Measurements from ENCODE around the gene SPDYE6.
A peak's percentile ranks its signal among the peaks of the same experiment; 100 is the strongest.
"Not testable (repeated sequence)": the region's sequence is repeated elsewhere in the genome, so short reads cannot be mapped to it uniquely, and the experiment has no call there.

Gene SPDYE6

GRCh38 chr7:102356344-102356743 lies at the start of gene SPDYE6:
Gene SPDYE6 (minus strand): TSS chr7:102356444. CDS start chr7:102356023, 421 bp downstream.
- not testable (repeated sequence) for DNase-seq (ENCODE audit: low read depth)

- DNase-seq (ENCODE audit: low read depth), result not testable (repeated sequence)
These were observed 48.6 kb upstream of the SPDYE6 start for GRCh38 chr7:102404862-102405188.

GRCh38 chr7:102404005-102404861 lies 48.0 kb upstream of the SPDYE6 start:
- no peak for DNase-seq (ENCODE audit: low read depth)

- no peak for DNase-seq (ENCODE audit: low read depth)
These were observed 47.3 kb upstream of the SPDYE6 start for GRCh38 chr7:102403563-102403962.

- no peak for DNase-seq (ENCODE audit: low read depth)
These were observed 44.1 kb upstream of the SPDYE6 start for GRCh38 chr7:102400360-102400759.

- no peak for DNase-seq (ENCODE audit: low read depth)
These were observed 42.3 kb upstream of the SPDYE6 start for GRCh38 chr7:102398543-102398942.

GRCh38 chr7:102396710-102397019 lies 40.4 kb upstream of the SPDYE6 start:
- no peak for DNase-seq (ENCODE audit: low read depth)

GRCh38 chr7:102395873-102396709 lies 39.8 kb upstream of the SPDYE6 start, which contains the start of gene PRKRIP1:
Gene PRKRIP1 (plus strand): TSS chr7:102396363. CDS start chr7:102396412, 49 bp downstream.
- DNase-seq (ENCODE audit: low read depth), result peak; percentile 64

GRCh38 chr7:102395592-102395872 lies 39.3 kb upstream of the SPDYE6 start:
- DNase-seq (ENCODE audit: low read depth), result no peak

GRCh38 chr7:102393467-102393866 lies 37.2 kb upstream of the SPDYE6 start:
- DNase-seq (ENCODE audit: low read depth), result no peak

- no peak for DNase-seq (ENCODE audit: low read depth)
These were observed 36.1 kb upstream of the SPDYE6 start for GRCh38 chr7:102392330-102392729.

- no peak for DNase-seq (ENCODE audit: low read depth)
These were observed 34.6 kb upstream of the SPDYE6 start for GRCh38 chr7:102390697-102391484.

- DNase-seq (ENCODE audit: low read depth), result no peak
These were observed 33.6 kb upstream of the SPDYE6 start for GRCh38 chr7:102389810-102390209.

GRCh38 chr7:102387064-102387463 lies 30.8 kb upstream of the SPDYE6 start:
- DNase-seq (ENCODE audit: low read depth), result no peak

- not testable (repeated sequence) for DNase-seq (ENCODE audit: low read depth)
These were observed 25.6 kb upstream of the SPDYE6 start for GRCh38 chr7:102381696-102382425.

GRCh38 chr7:102380837-102381236 lies 24.6 kb upstream of the SPDYE6 start:
- DNase-seq (ENCODE audit: low read depth), result not testable (repeated sequence)

- no peak for DNase-seq (ENCODE audit: low read depth)
These were observed 20.8 kb upstream of the SPDYE6 start for GRCh38 chr7:102376964-102377466.

- DNase-seq (ENCODE audit: low read depth), result not testable (repeated sequence)
These were observed 16.6 kb upstream of the SPDYE6 start for GRCh38 chr7:102372796-102373195.

- not testable (repeated sequence) for DNase-seq (ENCODE audit: low read depth)
These were observed 13.8 kb upstream of the SPDYE6 start for GRCh38 chr7:102370038-102370437.

- DNase-seq (ENCODE audit: low read depth), result not testable (repeated sequence)
These were observed 9.1 kb upstream of the SPDYE6 start for GRCh38 chr7:102365390-102365789.

GRCh38 chr7:102364394-102364886 lies 8.2 kb upstream of the SPDYE6 start:
- DNase-seq (ENCODE audit: low read depth), result not testable (repeated sequence)
